Activated CD4-positive, alpha-beta T cell treated with anti-CD3 and anti-CD28 coated beads, Interleukin-2, amount 50 U/mL, for 4 hours (primary cell): Measurements from ENCODE around the gene LRCOL1.
A peak's percentile ranks its signal among the peaks of the same experiment; 100 is the strongest.
"Not testable (repeated sequence)": the region's sequence is repeated elsewhere in the genome, so short reads cannot be mapped to it uniquely, and the experiment has no call there.

ENCODE experiments used
- DNase-seq, 2 experiments: peaks; one replicate each; pipeline ENCODE4 v3.0.0-alpha.2; 2020

Gene LRCOL1

DNA sequence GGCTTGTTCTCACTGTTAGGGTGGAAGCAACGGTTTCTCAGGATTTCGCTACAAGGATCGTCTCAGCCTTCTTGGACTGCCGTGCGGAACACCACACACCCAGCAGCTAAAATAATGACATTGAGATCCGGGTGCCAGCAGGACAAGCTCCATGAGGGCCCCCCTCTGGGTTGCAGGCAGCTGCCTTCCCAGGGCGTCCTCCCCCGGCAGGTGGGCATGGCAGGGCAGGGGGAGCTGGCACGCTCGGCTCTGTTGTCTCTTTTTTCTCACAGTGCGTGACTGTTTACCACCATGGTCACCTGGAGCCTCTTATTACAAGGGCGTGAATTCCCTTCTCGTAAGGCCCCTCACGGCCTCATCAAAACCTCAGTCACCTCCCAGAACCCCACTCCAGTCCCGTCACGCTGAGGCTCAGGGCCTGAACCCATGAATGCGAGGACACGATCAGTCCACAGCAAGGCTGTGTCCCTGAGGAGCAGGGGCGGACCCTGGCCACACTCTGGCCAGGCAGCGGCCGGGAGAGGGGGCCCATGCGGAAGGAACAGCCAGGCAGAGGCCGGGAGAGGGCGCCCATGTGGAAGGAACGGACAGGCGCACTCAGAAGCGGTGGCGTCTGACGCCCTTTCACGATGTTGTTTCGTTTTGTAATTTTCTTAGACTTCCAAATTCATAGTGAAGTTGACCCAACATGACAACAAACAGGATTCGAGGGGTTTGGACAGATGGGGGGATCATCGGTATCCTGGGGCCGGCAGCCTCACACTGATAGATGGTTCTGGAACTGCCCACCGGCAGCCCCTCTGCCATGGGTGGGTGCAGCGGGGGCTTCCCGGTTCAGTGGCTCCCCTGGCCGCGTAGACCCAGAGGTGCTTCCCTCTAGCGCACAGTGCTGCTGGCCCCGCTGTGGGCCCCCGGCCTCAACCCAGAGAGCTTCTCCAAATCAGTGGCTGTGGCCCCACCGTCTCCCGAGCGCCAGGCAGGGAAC lies 10.0 kb downstream of the LRCOL1 start:
- peak in 1 of 2 experiments; percentile 9 for DNase-seq

DNA sequence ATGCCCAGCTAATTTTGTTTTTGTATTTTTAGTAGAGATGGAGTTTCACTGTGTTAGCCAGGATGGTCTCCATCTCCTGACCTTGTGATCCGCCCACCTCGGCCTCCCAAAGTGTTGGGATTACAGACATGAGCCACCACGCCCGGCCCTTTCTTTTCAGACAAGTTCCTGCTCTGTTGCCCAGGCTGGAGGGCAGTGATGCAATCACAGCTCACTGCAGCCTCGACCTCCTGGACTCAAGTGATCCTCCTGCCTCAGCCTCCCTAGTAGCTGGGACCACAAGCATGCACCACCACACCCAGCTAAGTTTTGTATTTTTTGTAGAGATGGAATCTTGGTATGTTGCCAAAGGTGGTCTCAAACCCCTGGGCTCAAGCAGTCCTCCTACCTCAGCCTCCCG lies 10.9 kb downstream of the LRCOL1 start:
- not testable (repeated sequence) for DNase-seq

DNA sequence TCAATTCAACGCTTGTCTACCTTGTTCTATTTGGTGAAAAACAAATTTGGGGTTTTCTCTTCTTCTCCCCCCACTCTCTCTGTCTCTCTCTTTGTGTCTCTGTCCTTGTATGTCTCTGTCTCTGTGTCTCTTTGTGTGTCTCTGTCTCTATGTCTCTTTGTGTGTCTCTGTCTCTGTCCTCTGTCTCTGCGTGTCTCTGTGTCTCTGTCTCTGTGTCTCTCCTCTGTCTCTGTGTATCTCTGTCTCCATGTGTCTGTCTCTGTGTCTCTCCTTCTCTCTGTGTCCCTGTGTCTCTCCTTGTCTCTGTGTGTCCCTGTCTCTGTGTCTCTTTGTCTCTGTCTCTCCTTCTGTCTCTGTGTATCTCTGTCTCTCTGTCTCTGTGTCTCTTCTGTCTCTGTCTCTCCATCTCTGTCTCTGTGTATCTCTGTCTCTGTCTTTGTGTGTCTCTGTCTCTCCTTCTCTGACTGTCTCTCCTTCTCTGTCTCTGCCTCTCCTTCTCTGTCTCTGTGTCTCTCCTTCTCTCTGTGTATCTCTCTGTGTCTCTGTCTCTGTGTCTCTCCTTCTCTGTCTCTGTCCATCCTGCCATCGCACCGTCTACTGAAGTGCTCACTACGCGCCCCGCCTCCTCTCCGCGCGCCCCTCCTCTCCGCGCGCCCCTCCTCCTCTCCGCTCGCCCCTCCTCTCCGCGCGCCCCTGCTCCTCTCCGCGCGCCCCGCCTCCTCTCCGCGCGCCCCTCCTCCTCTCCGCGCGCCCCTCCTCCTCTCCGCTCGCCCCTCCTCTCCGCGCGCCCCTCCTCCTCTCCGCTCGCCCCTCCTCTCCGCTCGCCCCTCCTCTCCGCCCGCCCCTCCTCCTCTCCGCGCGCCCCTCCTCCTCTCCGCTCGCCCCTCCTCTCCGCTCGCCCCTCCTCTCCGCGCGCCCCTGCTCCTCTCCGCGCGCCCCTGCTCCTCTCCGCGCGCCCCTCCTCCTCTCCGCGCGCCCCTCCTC lies 12.8 kb downstream of the LRCOL1 start:
- peak in 1 of 2 experiments; percentile 16 for DNase-seq

DNA sequence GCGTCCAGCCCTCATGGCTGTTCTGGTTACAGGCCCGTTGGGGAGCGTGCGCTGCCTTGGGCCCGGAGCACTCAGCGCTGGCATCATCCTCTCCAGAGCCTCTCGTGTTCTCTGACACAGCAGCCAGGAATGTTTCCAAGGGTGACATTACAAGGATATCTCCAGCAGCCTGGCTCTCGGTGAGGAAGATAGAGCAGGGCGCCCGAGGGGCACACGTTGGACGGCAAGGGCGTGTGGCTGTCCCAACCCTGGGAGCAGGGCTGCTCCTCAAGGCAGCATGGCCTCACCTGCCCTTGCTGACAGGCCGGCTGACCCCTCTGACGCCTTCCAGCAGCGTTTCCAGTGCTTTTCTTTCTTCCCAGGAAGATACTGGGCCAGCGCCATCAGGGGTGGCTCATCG lies 14.4 kb downstream of the LRCOL1 start:
- no peak for DNase-seq

DNA sequence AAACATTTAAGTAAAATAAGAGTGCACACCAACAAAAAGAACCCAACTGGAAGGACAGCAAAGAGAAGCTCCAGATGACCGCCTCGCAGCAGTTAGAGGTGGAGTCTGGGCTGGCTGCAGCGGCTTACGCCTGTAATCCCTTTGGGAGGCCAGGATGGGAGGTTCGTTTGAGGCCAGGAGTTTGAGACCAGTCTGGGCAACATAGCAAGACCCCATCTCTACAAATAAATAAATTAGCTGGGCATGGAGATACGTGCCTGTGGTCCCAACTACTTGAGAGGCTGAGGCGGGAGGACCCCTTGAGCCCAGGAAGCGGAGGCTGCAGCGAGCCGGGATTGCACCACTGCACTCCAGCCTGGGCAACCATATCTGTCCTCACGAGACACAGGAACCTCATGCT lies 15.2 kb downstream of the LRCOL1 start:
- no peak for DNase-seq

DNA sequence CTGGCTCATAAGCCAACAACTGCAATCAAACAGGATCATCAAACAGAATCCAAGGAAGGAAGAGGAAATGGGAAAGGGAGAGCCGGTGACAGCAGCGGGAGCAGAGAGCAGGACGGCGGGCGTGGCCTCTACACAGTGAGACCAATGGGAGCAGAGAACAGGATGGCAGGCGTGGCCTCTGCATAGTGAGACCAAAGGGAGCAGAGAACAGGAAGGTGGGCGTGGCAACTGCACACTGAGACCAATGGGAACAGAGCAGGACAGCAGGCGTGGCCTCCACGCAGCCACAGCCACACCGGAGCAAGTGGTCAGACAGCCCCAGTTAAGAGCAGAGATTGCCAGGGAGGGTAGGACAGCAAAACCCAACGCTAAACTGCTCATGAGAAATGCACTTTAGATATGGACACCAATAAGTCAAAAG lies 16.4 kb downstream of the LRCOL1 start:
- no peak for DNase-seq

DNA sequence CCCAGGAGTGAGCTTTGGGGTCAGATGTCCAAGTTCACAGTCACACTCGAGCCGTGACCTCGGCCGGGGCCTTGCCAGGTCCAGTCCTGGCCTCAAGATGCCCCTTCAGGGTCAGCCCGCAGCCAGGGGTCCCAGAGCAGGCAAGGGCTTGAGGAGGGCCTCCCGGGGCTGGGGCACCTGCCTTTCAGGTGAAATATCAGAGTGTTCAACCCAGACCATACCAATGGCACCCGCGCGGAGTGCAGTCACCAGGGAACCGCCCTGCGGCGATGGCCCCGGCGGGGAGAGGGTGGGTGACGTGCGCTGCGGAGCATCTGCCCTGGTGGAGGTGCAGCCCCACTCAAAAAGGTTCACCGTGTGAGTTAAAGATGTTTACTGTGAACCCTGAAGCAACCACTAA lies 16.9 kb downstream of the LRCOL1 start:
- DNase-seq = no peak

DNA sequence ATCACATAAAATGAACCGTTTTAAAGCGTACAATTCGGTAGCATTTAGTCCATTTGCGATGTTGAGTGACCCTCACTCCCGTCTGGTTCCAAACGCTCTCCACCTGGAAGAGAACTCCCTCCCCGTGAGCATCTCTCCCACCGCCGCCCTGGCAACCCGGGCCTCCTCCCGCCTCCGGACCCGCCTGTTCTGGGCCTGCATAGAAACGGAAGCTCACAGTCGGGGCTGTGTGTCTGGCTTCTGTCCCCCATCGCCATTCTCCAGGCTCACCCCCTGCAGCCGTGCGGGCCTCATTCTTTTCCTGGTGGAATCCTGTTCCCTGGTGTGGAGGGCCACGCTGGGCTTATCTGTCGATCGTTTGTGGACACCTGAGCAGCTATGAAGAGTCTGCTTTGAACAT lies 17.3 kb downstream of the LRCOL1 start:
- no peak for DNase-seq

DNA sequence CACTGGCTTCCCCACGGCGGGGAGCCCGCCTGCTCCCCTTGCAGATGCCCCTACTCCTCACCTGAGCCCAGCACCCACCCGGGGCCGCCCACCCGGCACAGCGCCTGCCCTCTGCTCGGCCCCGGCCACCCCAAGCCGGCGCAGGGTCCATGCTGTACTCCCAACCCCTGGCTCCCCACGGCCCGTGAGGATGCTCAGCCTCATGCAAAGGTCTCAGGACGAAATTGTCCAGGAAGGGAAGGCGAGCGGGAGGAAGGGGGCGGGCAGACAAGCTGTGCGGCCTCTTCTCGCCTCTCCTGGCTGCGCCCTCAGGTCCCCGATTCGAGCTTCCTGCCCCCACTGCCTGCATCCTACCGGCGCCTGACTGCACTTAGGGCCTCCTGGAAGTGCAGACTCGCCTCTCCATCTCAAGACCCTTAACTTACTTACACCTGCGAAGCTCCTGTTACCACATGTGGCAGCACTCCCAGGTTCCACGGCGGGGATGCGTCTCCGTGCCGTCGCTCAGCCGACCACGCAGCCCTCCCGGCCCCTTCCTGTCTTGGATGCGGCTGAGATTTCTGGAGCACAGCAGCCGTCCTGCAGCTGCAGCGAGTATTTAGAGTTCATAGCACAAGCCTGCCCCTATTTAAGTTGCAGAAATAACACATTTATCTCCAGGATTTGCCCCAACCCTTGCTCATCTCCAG lies 18.0 kb downstream of the LRCOL1 start:
- DNase-seq = no peak

DNA sequence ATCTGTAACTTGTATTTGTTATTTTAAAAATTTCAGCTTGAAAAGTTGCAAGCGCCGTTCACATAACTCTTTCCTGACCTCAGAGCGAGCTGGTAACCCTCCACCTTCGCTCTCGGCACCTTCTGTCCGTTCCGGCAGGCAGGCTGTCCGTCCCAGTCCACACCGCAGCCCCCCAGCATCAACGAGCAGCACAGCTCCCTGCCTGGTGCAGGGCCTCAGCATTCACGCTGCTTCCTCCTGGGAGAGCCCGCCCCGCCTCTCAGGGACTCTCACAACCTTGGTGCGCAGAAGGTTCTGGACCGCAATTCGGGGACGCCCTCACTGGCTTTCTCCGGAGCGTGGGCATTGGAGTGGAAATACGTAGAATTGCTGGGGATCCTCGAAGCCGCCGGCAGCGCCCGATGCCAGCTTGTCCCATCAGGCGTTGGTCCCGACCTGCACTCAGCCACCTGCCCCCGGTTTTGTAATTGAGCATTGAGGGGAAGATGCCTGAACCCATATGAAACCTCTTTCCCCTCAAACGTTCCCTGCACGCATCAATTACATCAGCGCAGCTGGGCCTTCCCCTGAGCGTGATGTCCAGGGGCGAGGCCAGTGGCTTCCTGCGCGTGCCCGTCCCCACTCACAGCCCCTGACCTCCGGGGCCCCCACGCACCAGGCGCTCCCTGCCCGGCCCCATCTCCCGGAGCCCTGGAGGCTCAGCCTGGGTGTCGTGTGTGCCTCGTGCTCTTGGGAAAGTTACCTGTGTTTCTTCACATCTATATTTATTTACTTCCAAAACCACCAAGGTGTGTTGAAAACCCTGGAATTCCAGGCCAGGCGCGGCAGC lies 19.1 kb downstream of the LRCOL1 start:
- DNase-seq = no peak

DNA sequence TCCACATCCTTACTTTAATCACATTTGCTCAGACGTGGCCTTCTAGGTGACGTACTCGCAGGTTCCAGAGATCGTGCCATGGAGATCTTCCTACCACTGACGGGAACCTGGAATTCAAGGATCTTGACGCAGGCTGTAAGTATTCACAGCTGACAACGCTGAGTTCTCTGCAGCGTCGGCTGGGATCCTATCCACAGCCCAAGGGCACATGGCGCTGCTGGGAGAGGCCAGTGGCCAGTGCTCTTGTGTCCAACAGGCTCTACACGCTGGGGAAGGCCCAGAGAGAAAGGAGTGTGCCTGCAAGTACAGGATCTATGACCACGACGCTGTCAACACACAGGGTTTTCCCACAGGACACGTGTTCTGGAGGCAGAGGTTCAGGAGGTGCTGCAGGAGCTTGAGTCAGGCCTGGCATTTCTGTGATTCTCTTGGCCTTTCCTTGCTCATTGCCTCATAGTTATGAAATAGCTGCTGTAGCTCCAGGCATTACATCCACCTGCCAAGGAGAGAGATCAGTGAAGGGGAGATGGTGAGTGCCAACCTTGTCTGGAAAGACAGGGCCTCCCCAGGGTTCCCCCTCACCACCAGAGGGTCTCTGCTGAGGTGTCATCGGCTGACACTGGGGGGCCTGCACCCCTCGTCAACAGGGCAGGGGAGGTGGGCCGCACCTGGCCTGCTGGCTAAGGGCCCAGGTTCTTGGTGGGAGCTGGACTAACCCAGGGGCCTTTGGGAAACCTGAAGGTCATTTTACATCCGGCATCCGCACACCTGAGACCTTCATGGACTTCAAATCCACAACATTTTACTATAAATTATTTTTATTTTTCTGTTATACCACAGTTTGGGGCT lies 21.3 kb downstream of the LRCOL1 start:
- no peak for DNase-seq

DNA sequence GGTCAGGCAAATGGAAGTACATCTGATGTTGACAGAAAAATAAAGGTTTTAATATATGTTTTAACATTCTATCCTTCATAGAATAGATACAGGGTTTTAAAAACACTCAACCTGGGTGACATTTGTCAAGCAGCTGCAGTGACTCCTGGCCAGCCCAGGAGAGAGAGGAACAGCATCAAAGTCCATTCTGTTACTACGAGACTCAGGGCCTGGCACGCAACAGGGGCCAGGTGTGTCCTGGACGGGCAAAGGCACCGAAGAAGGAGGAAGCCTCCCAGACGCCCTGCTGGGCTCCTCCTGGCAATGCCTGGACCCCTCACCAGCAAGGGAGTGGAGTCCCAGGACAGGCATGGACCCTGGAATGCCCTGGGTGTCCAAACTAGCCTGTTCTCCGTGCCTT lies 22.1 kb downstream of the LRCOL1 start:
- no peak for DNase-seq

DNA sequence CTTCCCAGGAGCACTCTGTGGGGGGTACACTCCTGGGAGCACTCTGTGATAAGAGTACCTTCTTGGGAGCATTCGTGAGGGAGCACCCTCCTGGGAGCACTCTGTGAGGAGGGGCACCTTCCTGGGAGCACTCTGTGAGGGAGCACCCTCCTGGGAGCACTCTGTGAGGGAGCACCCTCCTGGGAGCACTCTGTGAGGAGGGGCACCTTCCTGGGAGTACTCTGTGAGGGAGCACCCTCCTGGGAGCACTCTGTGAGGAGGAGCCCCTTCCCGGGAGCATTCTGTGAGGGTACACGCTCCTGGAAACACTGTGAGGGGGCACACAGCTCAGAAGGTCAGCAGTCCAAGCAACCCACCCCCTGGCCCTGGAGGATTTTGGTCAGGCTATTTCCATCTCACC lies 22.6 kb downstream of the LRCOL1 start:
- DNase-seq = no peak

DNA sequence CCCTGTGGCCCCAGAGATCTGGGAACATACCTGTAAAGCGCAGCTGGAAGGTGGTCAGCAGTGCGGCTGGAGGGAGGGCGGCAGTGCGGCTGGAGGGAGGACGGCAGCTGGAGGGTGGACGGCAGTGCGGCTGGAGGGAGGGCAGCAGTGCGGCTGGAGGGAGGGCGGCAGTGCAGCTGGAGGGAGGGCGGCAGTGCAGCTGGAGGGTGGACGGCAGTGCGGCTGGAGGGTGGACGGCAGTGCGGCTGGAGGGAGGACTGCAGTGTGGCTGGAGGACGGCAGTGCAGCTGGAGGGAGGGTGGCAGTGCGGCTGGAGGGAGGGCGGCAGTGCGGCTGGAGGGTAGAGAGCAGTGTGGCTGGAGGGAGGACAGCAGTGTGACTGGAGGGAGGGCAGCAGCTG lies 23.5 kb downstream of the LRCOL1 start:
- no peak for DNase-seq

DNA sequence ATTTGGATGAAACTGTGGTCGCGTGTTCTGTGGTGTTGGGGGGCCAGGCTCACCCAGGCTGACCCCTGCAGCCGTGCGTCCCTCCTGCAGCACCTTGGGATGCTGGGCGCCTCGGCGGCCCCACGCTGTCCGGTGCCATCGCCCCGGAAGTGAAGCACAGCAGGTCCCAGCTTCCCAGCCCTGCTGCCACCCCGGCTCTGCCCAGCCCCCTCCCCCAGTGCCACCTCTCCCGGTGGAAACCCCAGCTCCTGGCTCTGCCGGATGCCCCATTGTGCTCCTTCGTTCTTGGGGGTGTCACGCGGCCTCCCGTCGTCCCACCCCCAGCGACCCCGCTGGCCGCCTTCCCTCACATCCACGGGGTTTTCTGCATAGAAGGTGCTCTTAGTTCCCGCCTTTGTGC lies 25.2 kb downstream of the LRCOL1 start:
- DNase-seq = no peak

DNA sequence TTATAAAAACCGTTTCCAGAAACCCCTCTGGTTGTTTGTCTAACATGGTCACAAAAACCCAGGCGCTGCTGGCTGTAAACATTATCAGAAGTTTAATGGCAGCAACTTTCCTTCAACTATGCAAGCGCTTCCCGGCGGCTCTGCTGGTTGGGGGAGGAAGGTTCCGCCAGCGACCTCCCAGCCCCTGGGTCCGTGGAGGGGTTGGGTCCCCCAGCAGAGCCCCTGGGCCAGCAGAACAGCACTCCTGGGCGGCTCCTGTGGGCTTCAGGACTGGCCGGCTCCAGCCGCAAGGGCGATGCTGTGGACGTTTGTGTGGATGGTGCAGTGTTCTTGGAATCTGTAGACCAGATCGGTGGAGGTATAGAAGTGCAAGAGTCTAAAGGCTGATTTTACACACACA lies 26.0 kb downstream of the LRCOL1 start:
- no peak for DNase-seq

DNA sequence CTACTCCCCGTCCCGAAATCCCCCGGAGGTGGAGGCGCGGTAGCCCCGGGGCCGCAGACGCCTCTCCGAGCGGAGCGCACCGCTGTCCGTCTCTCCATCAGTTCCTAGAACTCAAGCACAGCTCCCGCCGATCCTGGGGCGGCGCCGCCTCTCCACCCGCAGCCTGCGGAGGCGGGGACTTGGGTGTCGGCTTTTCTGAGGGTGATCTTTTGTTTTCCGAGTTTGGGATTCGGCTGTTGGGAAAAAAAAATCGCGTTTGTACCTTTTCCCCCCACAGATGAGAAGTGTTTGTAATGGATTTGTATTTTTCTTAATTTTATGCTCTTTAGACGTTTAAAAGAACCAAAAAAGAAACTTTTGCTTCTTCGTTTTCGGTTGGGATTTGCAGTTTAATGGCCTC lies 26.6 kb downstream of the LRCOL1 start:
- no peak for DNase-seq

DNA sequence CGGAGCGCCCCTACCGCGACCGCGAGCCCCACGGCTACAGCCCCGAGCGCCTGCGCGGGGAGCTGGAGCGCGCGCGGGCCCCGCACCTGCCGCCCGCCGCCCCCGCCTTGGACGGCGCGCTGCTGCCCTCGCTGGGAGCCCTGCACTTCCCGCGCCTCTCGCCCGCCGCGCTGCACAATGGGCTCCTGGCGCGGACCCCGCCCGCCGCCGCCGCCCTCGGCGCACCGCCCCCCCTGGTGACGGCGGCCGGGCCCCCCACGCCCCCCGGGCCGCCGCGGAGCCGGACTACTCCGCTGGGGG lies 27.0 kb downstream of the LRCOL1 start:
- no peak for DNase-seq

DNA sequence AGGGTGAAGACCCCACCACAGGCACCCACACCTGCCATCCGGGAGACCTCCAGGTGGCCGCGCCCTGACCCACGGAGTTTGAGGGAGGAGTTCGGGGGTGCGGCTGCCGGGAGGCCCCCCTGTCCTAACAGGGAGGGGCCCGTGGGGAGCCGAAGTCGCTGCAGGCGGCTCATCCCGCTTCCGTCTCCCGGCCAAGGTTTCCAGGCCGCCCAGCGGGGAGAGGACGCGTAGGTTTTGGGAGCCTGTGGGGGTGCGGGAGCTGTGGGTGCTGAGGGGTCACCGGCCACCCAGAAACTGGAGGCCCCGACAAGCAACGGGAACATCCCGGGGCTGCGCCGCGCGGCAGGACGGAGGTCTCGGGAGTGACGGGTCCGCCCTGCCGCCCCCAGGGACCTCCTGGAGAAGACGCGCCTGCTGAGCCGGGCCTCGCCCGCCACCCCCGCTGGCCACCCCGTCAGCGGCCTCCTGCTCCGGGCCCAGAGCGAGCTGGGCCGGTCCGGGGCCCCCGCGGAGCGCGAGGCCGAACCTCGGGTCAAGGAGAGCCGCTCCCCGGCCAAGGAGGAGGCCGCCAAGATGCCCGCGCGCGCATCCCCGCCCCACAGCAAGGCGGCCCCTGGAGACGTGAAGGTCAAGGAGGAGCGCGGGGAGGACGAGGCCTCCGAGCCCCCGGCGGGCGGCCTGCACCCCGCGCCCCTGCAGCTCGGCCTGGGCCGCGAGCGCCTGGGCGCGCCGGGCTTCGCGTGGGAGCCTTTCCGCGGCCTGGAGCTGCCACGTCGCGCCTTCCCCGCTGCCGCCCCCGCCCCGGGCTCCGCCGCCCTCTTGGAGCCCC lies 27.6 kb downstream of the LRCOL1 start:
- DNase-seq = no peak

DNA sequence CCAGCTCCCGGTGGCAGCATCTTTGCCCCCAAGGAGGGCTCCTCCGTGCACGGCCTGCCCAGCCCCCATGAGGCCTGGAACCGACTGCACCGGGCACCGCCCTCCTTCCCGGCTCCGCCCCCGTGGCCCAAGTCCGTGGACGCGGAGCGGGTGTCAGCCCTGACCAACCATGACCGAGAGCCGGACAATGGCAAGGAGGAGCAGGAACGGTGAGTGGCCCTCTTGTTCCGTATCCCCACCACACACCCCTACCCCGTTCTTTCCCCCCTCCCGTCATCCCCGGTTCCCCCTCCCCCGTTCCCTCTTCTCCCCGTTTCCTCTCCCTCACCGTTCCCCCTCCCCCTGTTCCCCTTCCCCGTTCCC lies 28.3 kb downstream of the LRCOL1 start:
- no peak for DNase-seq
